Mucosa of stomach (tissue), 1 donor: ENCODE data around the gene TTC9C.
"Not testable (repeated sequence)": the region's sequence is repeated elsewhere in the genome, so short reads cannot be mapped to it uniquely, and the experiment has no call there.

Source experiments
- H3K27me3 ChIP-seq: one replicate; pipeline ENCODE4 v1.7.0; 2013; ENCODE audit warnings: mild to moderate bottlenecking, low read length; ENCODE audit not compliant: control insufficient read depth, insufficient read depth
- H3K36me3 ChIP-seq: one replicate; pipeline ENCODE4 v1.7.0; 2013; ENCODE audit warnings: low read length; ENCODE audit not compliant: control insufficient read depth, insufficient read depth
- H3K4me1 ChIP-seq: one replicate; pipeline ENCODE4 v1.7.0; 2013; ENCODE audit warnings: mild to moderate bottlenecking, low read length; ENCODE audit not compliant: control insufficient read depth, insufficient read depth
- H3K4me3 ChIP-seq: one replicate; pipeline ENCODE4 v1.7.0; 2013; ENCODE audit warnings: low read length
- H3K9ac ChIP-seq: one replicate; pipeline ENCODE4 v1.7.0; 2013; ENCODE audit warnings: mild to moderate bottlenecking, low read length, moderate library complexity
- H3K9me3 ChIP-seq: one replicate; pipeline ENCODE4 v1.7.0; 2013; ENCODE audit warnings: mild to moderate bottlenecking, low read length, moderate library complexity; ENCODE audit not compliant: control insufficient read depth
- donor health status: Pancreatic carcinoma.

Gene TTC9C

GRCh38 chr11:62703921-62704320 is 24.4 kb upstream of the TTC9C start:
- H3K27me3 ChIP-seq, H3K9me3 ChIP-seq, H3K4me3 ChIP-seq, H3K36me3 ChIP-seq, H3K9ac ChIP-seq: not testable (repeated sequence)
- H3K4me1 ChIP-seq: peaks cover 29% of the 10 kb centered on the region

- Histone ChIP-seq H3K27me3 (no peaks in the 10 kb centered on the region), H3K4me3 (peak overlapping the region; percentile 43), H3K9ac (peak overlapping the region; percentile 55), H3K4me1 (peaks cover 36% of the 10 kb centered on the region), H3K9me3 (no peaks in the 10 kb centered on the region), H3K36me3 (peaks cover under 1% of the 10 kb centered on the region)
Observed at GRCh38 chr11:62705413-62705812, 22.9 kb upstream of the TTC9C start.

GRCh38 chr11:62705880-62706849 is 22.1 kb upstream of the TTC9C start:
- peak overlapping the region; percentile 75 for H3K4me3 ChIP-seq
- peaks cover 5% of the 10 kb centered on the region for H3K36me3 ChIP-seq
- H3K9ac ChIP-seq: peak overlapping the region; percentile 55
- peaks cover 40% of the 10 kb centered on the region for H3K4me1 ChIP-seq
- no peaks in the 10 kb centered on the region for H3K9me3 ChIP-seq
- no peaks in the 10 kb centered on the region for H3K27me3 ChIP-seq

- Histone ChIP-seq H3K27me3 (no peaks in the 10 kb centered on the region), H3K4me1 (peaks cover 40% of the 10 kb centered on the region), H3K9ac (peak overlapping the region; percentile 45), H3K36me3 (peaks cover 5% of the 10 kb centered on the region), H3K9me3 (no peaks in the 10 kb centered on the region), H3K4me3 (peak overlapping the region; percentile 75)
Observed at GRCh38 chr11:62706850-62707247, 21.4 kb upstream of the TTC9C start.

GRCh38 chr11:62707277-62707861 is 20.9 kb upstream of the TTC9C start, which contains the start of the genes BSCL2 and GNG3:
BSCL2 (minus strand) TSS chr11:62707424; CDS start chr11:62707195, 229 bp downstream.
GNG3 (plus strand) TSS chr11:62707676; CDS start chr11:62708296, 620 bp downstream.
- peak within 1 kb of the TSS; percentile 45 for H3K9ac ChIP-seq
- no peaks in the 10 kb centered on the region for H3K27me3 ChIP-seq
- H3K36me3 ChIP-seq: peaks cover 5% of the 10 kb centered on the region
- peak within 1 kb of the TSS; percentile 75 for H3K4me3 ChIP-seq
- H3K9me3 ChIP-seq: no peaks in the 10 kb centered on the region
- H3K4me1 ChIP-seq: peaks cover 42% of the 10 kb centered on the region

GRCh38 chr11:62708392-62708791 is 19.9 kb upstream of the TTC9C start:
- no peaks in the 10 kb centered on the region for H3K9me3 ChIP-seq
- peaks cover 52% of the 10 kb centered on the region for H3K4me1 ChIP-seq
- peak overlapping the region; percentile 52 for H3K4me3 ChIP-seq
- no peaks in the 10 kb centered on the region for H3K27me3 ChIP-seq
- H3K9ac ChIP-seq: peak overlapping the region; percentile 92
- H3K36me3 ChIP-seq: peaks cover 5% of the 10 kb centered on the region

- Histone ChIP-seq H3K4me3 (peak overlapping the region; percentile 52), H3K9me3 (no peaks in the 10 kb centered on the region), H3K4me1 (peaks cover 56% of the 10 kb centered on the region), H3K36me3 (peaks cover 5% of the 10 kb centered on the region), H3K9ac (peak overlapping the region; percentile 92), H3K27me3 (no peaks in the 10 kb centered on the region)
Observed at GRCh38 chr11:62708793-62709192, 19.5 kb upstream of the TTC9C start.

- peaks cover 7% of the 10 kb centered on the region for H3K36me3 ChIP-seq
- peak overlapping the region; percentile 86 for H3K4me3 ChIP-seq
- H3K4me1 ChIP-seq: peaks cover 62% of the 10 kb centered on the region
- no peaks in the 10 kb centered on the region for H3K9me3 ChIP-seq
- peak overlapping the region; percentile 92 for H3K9ac ChIP-seq
- no peaks in the 10 kb centered on the region for H3K27me3 ChIP-seq
Observed at GRCh38 chr11:62709247-62710000, 18.9 kb upstream of the TTC9C start.

GRCh38 chr11:62710001-62710345 is 18.3 kb upstream of the TTC9C start:
- peak overlapping the region; percentile 86 for H3K4me3 ChIP-seq
- peaks cover 11% of the 10 kb centered on the region for H3K36me3 ChIP-seq
- H3K9me3 ChIP-seq: no peaks in the 10 kb centered on the region
- peaks cover 62% of the 10 kb centered on the region for H3K4me1 ChIP-seq
- H3K9ac ChIP-seq: peak overlapping the region; percentile 92
- no peaks in the 10 kb centered on the region for H3K27me3 ChIP-seq

- Histone ChIP-seq H3K4me1 (peaks cover 46% of the 10 kb centered on the region), H3K9ac (peak overlapping the region; percentile 38), H3K9me3 (no peaks in the 10 kb centered on the region), H3K36me3 (peaks cover 17% of the 10 kb centered on the region), H3K27me3 (no peaks in the 10 kb centered on the region), H3K4me3 (no peak overlapping the region)
Observed at GRCh38 chr11:62712276-62712812, 15.9 kb upstream of the TTC9C start.

- Histone ChIP-seq H3K27me3 (no peaks in the 10 kb centered on the region), H3K9me3 (no peaks in the 10 kb centered on the region), H3K4me3 (no peak overlapping the region), H3K9ac (peak overlapping the region; percentile 38), H3K4me1 (peaks cover 46% of the 10 kb centered on the region), H3K36me3 (peaks cover 17% of the 10 kb centered on the region)
Observed at GRCh38 chr11:62712861-62713260, 15.4 kb upstream of the TTC9C start.
